Uterus (tissue), 2 donors: ENCODE results near the gene SPOCK1.

Experiments used
- POLR2A ChIP-seq, 2 donors: fragments of 450-650 bp; IDR thresholded peaks; one replicate each; pipeline ENCODE4 v1.6.1; 2016; ENCODE audit warnings: antibody characterized with exemption in 2 of 2, mild to moderate bottlenecking in 1 of 2, moderate library complexity in 1 of 2
- TF ChIP-seq, protein P1 (sequence below), 4 experiments: fragments of 200-600 bp in 2 of 4; fragments of 450-650 bp in 2 of 4; sonication (generic) in 2 of 4; IDR thresholded peaks; one replicate each; pipeline ENCODE4 v1.5.1; 2016 to 2019; ENCODE audit warnings: antibody characterized with exemption in 4 of 4, mild to moderate bottlenecking in 2 of 4, moderate library complexity in 1 of 4

- TF ChIP-seq, protein P1, sequence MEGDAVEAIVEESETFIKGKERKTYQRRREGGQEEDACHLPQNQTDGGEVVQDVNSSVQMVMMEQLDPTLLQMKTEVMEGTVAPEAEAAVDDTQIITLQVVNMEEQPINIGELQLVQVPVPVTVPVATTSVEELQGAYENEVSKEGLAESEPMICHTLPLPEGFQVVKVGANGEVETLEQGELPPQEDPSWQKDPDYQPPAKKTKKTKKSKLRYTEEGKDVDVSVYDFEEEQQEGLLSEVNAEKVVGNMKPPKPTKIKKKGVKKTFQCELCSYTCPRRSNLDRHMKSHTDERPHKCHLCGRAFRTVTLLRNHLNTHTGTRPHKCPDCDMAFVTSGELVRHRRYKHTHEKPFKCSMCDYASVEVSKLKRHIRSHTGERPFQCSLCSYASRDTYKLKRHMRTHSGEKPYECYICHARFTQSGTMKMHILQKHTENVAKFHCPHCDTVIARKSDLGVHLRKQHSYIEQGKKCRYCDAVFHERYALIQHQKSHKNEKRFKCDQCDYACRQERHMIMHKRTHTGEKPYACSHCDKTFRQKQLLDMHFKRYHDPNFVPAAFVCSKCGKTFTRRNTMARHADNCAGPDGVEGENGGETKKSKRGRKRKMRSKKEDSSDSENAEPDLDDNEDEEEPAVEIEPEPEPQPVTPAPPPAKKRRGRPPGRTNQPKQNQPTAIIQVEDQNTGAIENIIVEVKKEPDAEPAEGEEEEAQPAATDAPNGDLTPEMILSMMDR (IDR thresholded peaks at IDR 0.05) = no peak
- TF ChIP-seq POLR2A (IDR thresholded peaks at IDR 0.05) = no peak
These were observed 170.7 kb downstream of the SPOCK1 start for GRCh38 chr5:137328463-137328862.
